K562 (cell line): ENCODE results near the gene GLB1L. TPM values are rescaled to one million over a fixed set of nuclear protein-coding genes. Genes with fewer than 3 reads are reported as not detected.

Source experiments
- ATF3 ChIP-seq, 2 experiments: fragments of 450-650 bp in 1 of 2; sonication (generic) in 1 of 2; formaldehyde crosslinking in 1 of 2; IDR thresholded peaks in 1 of 2; conservative IDR thresholded peaks in 1 of 2; 2 replicates each; pipeline versions ENCODE4 v1.6.1 to v1.8.1; 2016 to 2023; ENCODE audit warnings: mild to moderate bottlenecking in 2 of 2, moderate library complexity in 2 of 2, inconsistent platforms in 1 of 2, missing genetic modification reagents in 1 of 2
- CREM ChIP-seq: IDR thresholded peaks from 2 replicates; pipeline ENCODE4 v1.6.1; 2014; ENCODE audit warnings: antibody characterized with exemption, low read depth
- CTBP1 ChIP-seq: fragments of 450-650 bp; IDR thresholded peaks from 2 replicates; pipeline ENCODE4 v1.6.1; 2016; ENCODE audit warnings: borderline replicate concordance
- HDAC8 ChIP-seq: fragments of 450-650 bp; IDR thresholded peaks from 2 replicates; pipeline ENCODE4 v1.6.1; 2016; ENCODE audit warnings: mild to moderate bottlenecking, missing genetic modification characterization, moderate library complexity, missing compliant biosample characterization
- KDM5B ChIP-seq: fragments of 200-600 bp; sonication (generic); IDR thresholded peaks from 2 replicates; pipeline ENCODE4 v1.6.1; 2012; ENCODE audit warnings: low read depth, mild to moderate bottlenecking, moderate library complexity, low read length, control low read depth, inconsistent platforms; ENCODE audit not compliant: insufficient replicate concordance
- L3MBTL2 ChIP-seq: fragments of 450-650 bp; IDR thresholded peaks from 2 replicates; pipeline ENCODE4 v1.6.1; 2016; ENCODE audit warnings: mild to moderate bottlenecking, moderate library complexity
- NUFIP1 ChIP-seq: fragments of 450-650 bp; IDR thresholded peaks from 2 replicates; pipeline ENCODE4 v1.6.1; 2018; ENCODE audit not compliant: partially characterized antibody
- PHF8 ChIP-seq: fragments of 200-600 bp; sonication (generic); IDR thresholded peaks from 2 replicates; pipeline ENCODE4 v1.6.1; 2012; ENCODE audit warnings: mixed run types, mild to moderate bottlenecking, inconsistent platforms, low read length, moderate library complexity, borderline replicate concordance
- POLR2A ChIP-seq: fragments of 450-650 bp; conservative IDR thresholded peaks from 2 replicates; pipeline ENCODE4 v1.6.1; 2016
- POLR2B ChIP-seq: fragments of 450-650 bp; IDR thresholded peaks from 2 replicates; pipeline ENCODE4 v1.6.1; 2018; ENCODE audit warnings: low read depth; ENCODE audit not compliant: partially characterized antibody
- PTRF ChIP-seq: fragments of 450-650 bp; IDR thresholded peaks from 2 replicates; pipeline ENCODE4 v1.6.1; 2016; ENCODE audit warnings: mild to moderate bottlenecking, missing genetic modification characterization, missing compliant biosample characterization
- RB1 ChIP-seq: fragments of 450-650 bp; IDR thresholded peaks from 2 replicates; pipeline ENCODE4 v1.6.1; 2017; ENCODE audit warnings: low read depth, mild to moderate bottlenecking
- RCOR1 ChIP-seq, 2 experiments: IDR thresholded peaks; 2 replicates each; pipeline ENCODE4 v1.6.1; 2012; ENCODE audit warnings: low read depth in 2 of 2, low read length in 2 of 2, borderline replicate concordance in 1 of 2, improper control_type of control experiment in 1 of 2
- SRF ChIP-seq, 2 experiments: fragments of 250-450, 450-650 bp in 1 of 2; sonication (Bioruptor Pico) in 1 of 2; sonication (generic) in 1 of 2; formaldehyde crosslinking; IDR thresholded peaks; 2 replicates each; pipeline versions ENCODE4 v1.5.0 to v1.5.1; 2020 to 2022; ENCODE audit warnings: mild to moderate bottlenecking in 1 of 2, missing genetic modification reagents in 1 of 2
- TBP ChIP-seq: optimal IDR thresholded peaks from 2 replicates; pipeline ENCODE3; 2011; ENCODE audit warnings: low read depth, low read length, improper control_type of control experiment
- TFAP4 ChIP-seq: sonication (generic); formaldehyde crosslinking; IDR thresholded peaks from 2 replicates; pipeline ENCODE4 v1.8.0; 2022; ENCODE audit warnings: missing genetic modification reagents, mild to moderate bottlenecking, moderate library complexity, borderline replicate concordance
- ZNF778 ChIP-seq: fragments of 450-650 bp; formaldehyde crosslinking; IDR thresholded peaks from 2 replicates; pipeline ENCODE4 v1.4.0; 2020; ENCODE audit warnings: mild to moderate bottlenecking, moderate library complexity
- polyA plus RNA-seq, 8 experiments: library from polyadenylated mRNA; depleted of rRNA in 4 of 8; stranded (reverse) in 5 of 8; unstranded in 3 of 8; fragments of >200 nt; fragmentation: Nextera tagmentation in 2 of 8; fragmentation: Illumina TruSeq in 1 of 8; extraction: Ambion mirVana in 2 of 8; extraction: Trizol in 1 of 8; gene quantifications; 2 replicates each; pipeline versions ENCODE4 v1.2.1 to v1.2.3, GENCODE V29; 2011 to 2014; ENCODE audit warnings: inconsistent platforms in 1 of 8, missing spikeins in 1 of 8
- total RNA-seq, 7 experiments: library from RNA; depleted of rRNA in 6 of 7; stranded (reverse); fragments of >200 nt in 6 of 7; fragmentation: Illumina TruSeq in 2 of 7; extraction: Trizol in 2 of 7; gene quantifications; 2 replicates each; pipeline versions ENCODE4 v1.2.1 to v1.2.3, GENCODE V29; 2011 to 2021; ENCODE audit warnings: low replicate concordance in 1 of 7
- TF ChIP-seq, protein P1 (sequence below), 3 experiments: fragments of 200-800 bp in 1 of 3; sonication (Bioruptor generic) in 1 of 3; sonication (generic) in 1 of 3; formaldehyde crosslinking in 1 of 3; IDR thresholded peaks; 2 replicates each; pipeline versions ENCODE4 v1.6.1 to v1.8.0; 2016 to 2022; ENCODE audit warnings: mild to moderate bottlenecking in 2 of 3, missing compliant biosample characterization in 2 of 3, missing genetic modification characterization in 2 of 3, missing genetic modification reagents in 1 of 3
- TF ChIP-seq, protein P2 (sequence below): fragments of 200-800 bp; sonication (Bioruptor generic); IDR thresholded peaks from 2 replicates; pipeline ENCODE4 v1.6.1; 2017; ENCODE audit warnings: missing genetic modification characterization, missing compliant biosample characterization

GLB1L gene
- total and polyA plus RNA-seq, 9 of the 15 experiments (the other 6 are each of a cell fraction or from before 2014, with no cell fraction given), result 0.42 to 2.9 (median 2.5) TPM

- TF ChIP-seq RB1, result peak; percentile 79; the same call in 1 of the 2 replicates
- 0 out of 4 replicates have a peak, but pooled peaks of 1 of the 2 experiments have one; percentile 3 for TF ChIP-seq RCOR1 (IDR thresholded peaks at IDR 0.05; ENCODE audit: borderline replicate concordance in 1 of 2, low read depth in 2 of 2, low read length in 2 of 2)
- peak; percentile 74 for TF ChIP-seq L3MBTL2
- peak; percentile 91 for TF ChIP-seq KDM5B
- TF ChIP-seq HDAC8 (tag), result no peak
- TF ChIP-seq PHF8, result peak; percentile 79; the same call in 1 of the 2 replicates
- TF ChIP-seq CTBP1, result peak; percentile 78
- TF ChIP-seq POLR2A, result peak; percentile 90
- TF ChIP-seq NUFIP1, result no peak
- TF ChIP-seq, protein P1, sequence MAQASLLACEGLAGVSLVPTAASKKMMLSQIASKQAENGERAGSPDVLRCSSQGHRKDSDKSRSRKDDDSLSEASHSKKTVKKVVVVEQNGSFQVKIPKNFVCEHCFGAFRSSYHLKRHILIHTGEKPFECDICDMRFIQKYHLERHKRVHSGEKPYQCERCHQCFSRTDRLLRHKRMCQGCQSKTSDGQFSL (CRISPR knock-in tag; IDR thresholded peaks at IDR 0.05), result 0 out of 2 replicates have a peak, but pooled peaks have one; percentile 6
- TF ChIP-seq, protein P1 (tag; IDR thresholded peaks at IDR 0.05), result 0 out of 4 replicates have a peak, but pooled peaks of 1 of the 2 experiments have one; percentile 57
- TF ChIP-seq CREM, result peak; percentile 89
- TF ChIP-seq SRF (CRISPR knock-in tag; IDR thresholded peaks at IDR 0.05), result peak in 1 of 2 experiments; percentile 54; a peak in 1 of 4 replicates
- TF ChIP-seq TBP, result peak; percentile 48
- TF ChIP-seq TFAP4 (CRISPR knock-in tag), result peak; percentile 36; the same call in 1 of the 2 replicates
- TF ChIP-seq ZNF778 (CRISPR knock-in tag), result no peak
- TF ChIP-seq PTRF (tag), result no peak
- TF ChIP-seq, protein P2, sequence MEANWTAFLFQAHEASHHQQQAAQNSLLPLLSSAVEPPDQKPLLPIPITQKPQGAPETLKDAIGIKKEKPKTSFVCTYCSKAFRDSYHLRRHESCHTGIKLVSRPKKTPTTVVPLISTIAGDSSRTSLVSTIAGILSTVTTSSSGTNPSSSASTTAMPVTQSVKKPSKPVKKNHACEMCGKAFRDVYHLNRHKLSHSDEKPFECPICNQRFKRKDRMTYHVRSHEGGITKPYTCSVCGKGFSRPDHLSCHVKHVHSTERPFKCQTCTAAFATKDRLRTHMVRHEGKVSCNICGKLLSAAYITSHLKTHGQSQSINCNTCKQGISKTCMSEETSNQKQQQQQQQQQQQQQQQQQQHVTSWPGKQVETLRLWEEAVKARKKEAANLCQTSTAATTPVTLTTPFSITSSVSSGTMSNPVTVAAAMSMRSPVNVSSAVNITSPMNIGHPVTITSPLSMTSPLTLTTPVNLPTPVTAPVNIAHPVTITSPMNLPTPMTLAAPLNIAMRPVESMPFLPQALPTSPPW, result peak; percentile 97
- TF ChIP-seq POLR2B, result peak; percentile 87
- peak; percentile 76 for TF ChIP-seq ATF3 (IDR thresholded peaks at IDR 0.05)
- no peak for TF ChIP-seq ATF3 (CRISPR knock-in tag; conservative IDR thresholded peaks at IDR 0.05)
These were observed 38.7 kb downstream of the GLB1L start, which contains the start of gene ZFAND2B (continued) for GRCh38 chr2:219206328-219207133.
